ENCODE measurements around the gene LRRC40.
A peak's percentile ranks its signal among the peaks of the same experiment; 100 is the strongest.
"Not testable (repeated sequence)": the region's sequence is repeated elsewhere in the genome, so short reads cannot be mapped to it uniquely, and the experiment has no call there.

LRRC40 gene

DNA sequence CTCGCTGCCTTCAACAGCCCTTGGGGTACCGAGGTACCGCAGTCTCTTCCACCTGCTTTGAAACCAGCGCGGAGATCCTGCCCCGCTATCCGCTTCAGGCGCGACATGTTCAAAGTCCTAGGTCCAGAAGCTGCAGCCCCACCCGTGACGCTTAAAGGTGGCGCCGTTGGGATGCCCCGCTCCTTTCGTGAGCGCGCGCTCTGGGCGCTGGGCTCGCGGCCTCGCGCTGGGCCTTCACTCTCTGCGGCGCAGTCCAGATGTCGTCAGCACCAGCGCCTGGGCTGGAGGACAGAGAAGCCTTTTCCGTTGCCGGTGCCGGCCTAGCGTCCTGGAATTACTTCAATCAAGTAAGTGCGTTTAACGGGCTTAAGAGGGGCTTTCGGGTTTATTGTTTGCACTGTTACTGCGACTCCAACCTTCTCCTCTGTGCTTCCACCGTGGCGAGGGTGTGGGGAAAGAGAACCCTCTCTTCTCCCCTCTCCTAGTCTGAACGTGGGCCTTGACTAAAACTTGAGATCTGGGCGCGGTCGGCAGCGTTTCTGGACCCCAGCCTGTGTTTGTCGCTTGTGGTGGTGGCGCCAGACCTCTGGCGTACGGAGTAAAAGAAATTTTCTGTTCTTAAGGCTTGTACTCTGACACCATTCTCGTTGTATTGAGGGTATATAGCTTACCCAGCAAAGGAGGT is at the start of gene LRRC40:
LRRC40 (minus strand) TSS at position 146 of the 685 bp plus-strand sequence; CDS start at position 107, 39 bp downstream.
- DNase-seq: peak; percentile 91

GRCh38 chr1:70248729-70249128 is 43.4 kb upstream of the LRRC40 start:
- DNase-seq: no peak

DNA sequence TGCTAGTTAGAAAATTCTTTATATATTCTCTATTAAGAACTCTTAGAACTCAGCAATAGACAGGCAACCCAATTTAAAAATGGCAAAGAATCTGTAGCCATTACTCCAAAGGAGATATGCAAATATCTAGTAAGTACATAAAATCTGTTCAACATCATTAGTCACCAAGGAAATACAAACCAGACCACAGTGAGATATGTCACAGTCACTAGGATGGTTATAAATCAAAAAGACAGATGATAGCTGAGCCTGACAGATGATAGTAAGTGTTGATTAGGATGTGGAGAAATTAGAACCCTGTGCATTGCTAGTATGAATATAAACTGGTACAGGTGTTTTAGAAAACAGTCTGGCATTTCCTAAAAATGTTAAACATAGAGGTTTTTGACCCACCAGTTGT is 42.4 kb upstream of the LRRC40 start:
- no peak for DNase-seq

GRCh38 chr1:70247122-70247521 is 41.7 kb upstream of the LRRC40 start:
- DNase-seq: no peak

GRCh38 chr1:70239940-70240339 is 34.6 kb upstream of the LRRC40 start:
- no peak for DNase-seq

GRCh38 chr1:70234733-70235132 is 29.4 kb upstream of the LRRC40 start:
- DNase-seq: no peak

DNA sequence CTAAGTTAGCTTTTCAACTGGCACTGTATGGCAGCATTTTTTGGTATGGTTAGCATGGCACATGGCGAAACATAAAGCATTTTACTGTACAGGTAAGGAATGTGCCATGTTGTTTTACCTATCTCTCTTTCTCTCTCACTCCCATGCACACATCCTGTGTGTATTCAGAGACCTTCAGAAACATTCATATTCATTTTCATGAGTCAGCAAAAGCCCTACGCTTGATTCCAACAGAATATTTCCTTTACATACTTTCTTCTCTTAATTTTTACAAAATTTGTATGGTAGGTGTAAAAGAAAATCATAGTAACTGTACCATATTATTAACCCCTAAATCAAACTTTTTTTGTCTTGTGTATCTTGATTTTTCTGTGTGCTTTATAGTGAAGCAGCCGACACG is 26.1 kb upstream of the LRRC40 start:
- no peak for DNase-seq

DNA sequence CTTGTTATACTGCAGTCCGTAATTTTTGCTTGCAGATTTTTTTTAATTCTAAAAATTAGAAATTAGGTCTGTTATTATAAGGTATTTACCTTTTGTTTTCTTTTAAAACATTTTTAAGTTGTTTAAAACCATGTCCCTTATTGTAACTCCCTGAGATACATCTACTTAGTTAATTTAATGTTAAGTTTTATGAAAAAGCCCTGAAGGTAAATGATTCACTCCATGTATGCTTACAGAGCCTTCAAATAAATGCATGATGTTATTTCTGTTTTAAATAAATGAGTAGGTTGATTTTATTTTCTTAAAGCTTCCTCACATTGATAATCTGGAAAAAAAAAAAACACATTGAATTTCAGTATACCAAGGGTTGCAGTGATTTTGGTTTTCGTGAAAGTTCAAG is 23.3 kb upstream of the LRRC40 start:
- DNase-seq: no peak

- DNase-seq: no peak
Observed at GRCh38 chr1:70227439-70227838, 22.1 kb upstream of the LRRC40 start.

GRCh38 chr1:70224954-70225353 is 19.6 kb upstream of the LRRC40 start:
- no peak for DNase-seq

- no peak for DNase-seq
Observed at GRCh38 chr1:70222716-70223235, 17.4 kb upstream of the LRRC40 start.

DNA sequence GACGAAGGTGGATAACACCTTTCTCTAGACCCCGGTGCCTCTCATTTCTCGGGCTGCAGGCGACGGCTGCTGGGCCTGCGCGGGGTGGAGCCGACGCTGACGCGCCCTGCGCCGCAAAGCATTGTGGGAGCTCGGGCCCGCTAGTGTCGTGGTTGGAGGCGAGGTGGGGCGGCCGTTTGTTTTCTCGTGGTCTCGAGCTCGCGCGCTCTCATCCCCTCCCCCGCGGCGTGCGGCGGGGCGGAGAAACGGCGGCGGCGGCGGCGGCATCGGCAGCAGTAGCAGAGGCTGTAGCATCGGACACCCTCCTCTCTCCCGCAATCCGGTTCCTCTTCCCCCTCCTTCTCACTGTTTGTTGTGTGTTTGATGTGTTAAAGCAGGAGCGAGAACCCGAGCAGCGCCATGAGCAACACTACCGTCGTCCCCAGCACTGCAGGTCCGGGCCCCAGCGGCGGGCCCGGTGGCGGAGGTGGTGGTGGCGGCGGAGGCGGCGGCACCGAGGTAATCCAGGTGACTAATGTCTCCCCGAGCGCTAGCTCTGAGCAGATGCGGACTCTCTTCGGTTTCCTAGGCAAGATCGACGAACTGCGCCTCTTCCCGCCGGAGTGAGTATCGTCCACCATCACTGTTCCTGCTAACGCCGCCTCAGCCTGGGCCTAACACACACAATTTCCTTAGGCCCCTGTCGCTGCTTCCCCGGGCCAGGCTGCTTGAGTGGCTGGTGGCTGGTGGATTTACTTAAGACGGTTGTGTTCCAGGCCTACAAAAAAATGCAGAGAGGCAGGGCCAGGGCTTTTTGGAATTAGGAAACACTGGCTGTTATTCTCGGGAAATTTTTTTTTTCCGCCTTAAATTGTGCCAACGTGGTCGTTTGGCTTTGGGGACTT is 16.1 kb upstream of the LRRC40 start, which contains the start of gene SRSF11:
SRSF11 (plus strand) TSS at position 143 of the 884 bp plus-strand sequence; CDS start at position 400, 257 bp downstream.
- DNase-seq: peak; percentile 80

DNA sequence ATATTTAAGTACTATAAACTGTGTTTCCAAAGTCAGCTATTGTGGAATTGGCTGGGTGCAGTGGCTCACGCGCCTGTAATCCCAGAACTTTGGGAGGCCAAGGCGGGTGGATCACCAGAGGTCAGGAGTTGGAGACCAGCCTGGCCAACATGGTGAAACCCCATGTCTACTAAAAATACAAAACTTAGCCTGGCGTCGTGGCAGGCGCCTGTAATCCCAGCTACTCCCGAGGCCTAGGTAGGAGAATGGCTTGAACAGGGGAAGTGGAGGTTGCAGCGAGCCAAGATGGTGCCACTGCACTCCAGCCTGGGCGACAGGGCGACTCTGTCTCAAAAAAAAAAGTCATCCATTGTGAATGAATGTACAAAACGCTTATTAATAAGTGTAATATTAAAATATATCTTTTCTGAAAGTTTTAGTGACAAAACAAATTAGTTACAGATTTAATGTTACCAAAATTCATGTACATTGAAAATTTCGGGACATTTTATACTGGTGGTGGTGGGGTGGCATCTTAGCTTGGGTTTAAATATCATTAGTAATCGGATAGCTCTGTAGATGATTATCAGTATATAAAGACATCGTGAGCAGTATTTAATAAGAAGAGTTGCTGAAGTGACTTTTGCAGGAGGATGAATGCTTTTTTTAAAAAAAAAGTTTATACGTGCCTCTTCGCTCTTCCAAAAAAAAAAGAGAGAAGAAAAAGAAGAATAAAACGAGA is 15.3 kb upstream of the LRRC40 start:
- DNase-seq: no peak

- no peak for DNase-seq
Observed at GRCh38 chr1:70220015-70220414, 14.6 kb upstream of the LRRC40 start.

GRCh38 chr1:70211541-70211940 is 6.2 kb upstream of the LRRC40 start:
- DNase-seq: no peak

GRCh38 chr1:70210820-70211219 is 5.4 kb upstream of the LRRC40 start:
- no peak for DNase-seq

- DNase-seq: no peak
Observed at GRCh38 chr1:70208292-70208691, 2.9 kb upstream of the LRRC40 start.

- no peak for DNase-seq
Observed at GRCh38 chr1:70207492-70207891, 2.1 kb upstream of the LRRC40 start.

DNA sequence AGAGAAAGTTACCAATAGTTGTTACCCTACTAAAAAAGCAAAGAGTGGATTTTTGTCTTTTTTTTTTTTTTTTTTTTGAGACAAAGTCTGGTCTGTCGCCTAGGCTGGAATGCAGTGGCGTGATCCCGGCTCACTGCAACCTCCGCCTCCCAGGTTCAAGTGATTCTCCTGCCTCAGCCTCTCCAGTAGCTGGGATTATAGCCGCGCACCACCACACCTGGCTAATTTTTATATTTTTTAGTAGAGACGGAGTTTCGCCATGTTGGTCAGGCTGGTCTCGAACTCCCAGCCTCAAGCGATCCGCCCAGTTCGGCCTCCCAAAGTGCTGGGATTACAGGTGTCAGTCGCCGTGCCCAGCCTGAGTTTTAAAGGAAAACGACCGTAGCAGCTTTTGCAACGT is 1.5 kb upstream of the LRRC40 start:
- not testable (repeated sequence) for DNase-seq

DNA sequence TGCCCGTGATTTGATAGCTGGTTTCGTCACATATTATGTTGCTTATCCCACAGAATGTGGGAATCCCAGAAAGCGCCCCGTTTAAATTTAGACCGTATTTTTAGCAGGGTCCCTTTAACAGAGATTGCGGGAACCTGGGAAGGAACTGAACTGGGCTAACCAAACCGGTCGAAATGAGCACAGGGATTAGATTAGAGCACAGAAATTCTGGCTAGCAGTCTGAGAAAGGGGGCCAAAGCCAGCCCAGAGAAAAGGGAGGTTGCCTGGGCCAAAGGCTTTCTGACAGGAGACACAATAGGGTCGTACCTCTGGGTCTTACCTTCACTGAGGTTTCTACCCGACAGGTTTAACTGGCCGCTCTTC is 327 bp downstream of the LRRC40 start:
- no peak for DNase-seq

DNA sequence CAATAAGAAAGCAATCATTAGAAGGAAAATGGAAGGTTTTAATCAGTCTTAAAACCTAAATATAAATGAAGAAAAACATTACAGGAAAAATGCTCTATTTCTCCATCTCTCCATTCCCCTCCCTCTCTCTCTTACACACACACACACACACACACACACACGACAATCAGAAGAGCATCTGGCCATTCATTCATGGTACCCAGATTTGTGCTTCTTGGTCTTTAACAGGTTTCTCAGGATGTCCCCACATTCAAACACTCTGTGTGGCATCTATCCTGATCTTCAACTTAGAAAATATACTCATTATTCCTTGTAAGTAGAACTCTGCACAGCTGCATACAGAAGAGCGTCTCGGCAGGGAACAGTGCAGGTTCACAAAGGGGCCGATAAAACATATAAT is 779 bp downstream of the LRRC40 start:
- DNase-seq: no peak

GRCh38 chr1:70204139-70204538 is 1.2 kb downstream of the LRRC40 start:
- no peak for DNase-seq

GRCh38 chr1:70202173-70202758 is 3.1 kb downstream of the LRRC40 start:
- DNase-seq: no peak

All from DMS 273 treated with DMSO at 0.1 percent for 48 hours (cell line).